ENCODE data around the gene CHMP6. TPM values are rescaled to one million over a fixed set of nuclear protein-coding genes. Genes with fewer than 3 reads are reported as not detected.

CHMP6 gene
- total RNA-seq, 1 experiment from 2014 or later, result 15.0 TPM

DNA sequence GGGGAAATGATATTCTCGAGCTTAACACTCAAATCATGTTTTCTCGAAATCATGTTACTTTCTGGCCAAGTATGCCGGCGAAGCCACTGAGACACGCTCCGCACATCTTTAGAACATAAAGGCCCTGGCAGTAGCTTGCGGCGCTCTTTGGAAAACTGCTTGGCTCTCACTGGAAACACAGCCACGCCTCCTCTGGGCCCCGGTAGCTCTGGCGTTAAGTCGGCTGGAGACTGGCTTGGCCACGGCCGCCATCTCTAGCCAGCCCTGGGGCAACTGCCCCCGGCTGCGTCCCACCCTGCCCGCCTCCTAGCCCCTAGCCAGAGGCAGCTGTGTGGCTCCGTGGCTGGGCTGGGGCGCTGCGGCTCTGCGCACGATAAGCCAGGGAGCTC, 34.1 kb downstream of the CHMP6 start:
- no peak for DNase-seq (ENCODE audit: low spot score)
- Mint-ChIP-seq H3K36me3 (no peaks in the 10 kb centered on the region), H3K4me3 (no peak overlapping the region), H3K4me1 (peaks cover 5% of the 10 kb centered on the region), H3K27me3 (ENCODE audit: low read depth) (peaks cover 3% of the 10 kb centered on the region; the same call in 1 of the 2 replicates), H3K27ac (no peak overlapping the region), H3K9me3 (peaks cover 6% of the 10 kb centered on the region)
- TF ChIP-seq ZNF416 (CRISPR knock-in tag; IDR thresholded peaks at IDR 0.05) (no peak), ATF1 (CRISPR knock-in tag; IDR thresholded peaks at IDR 0.05) (no peak), NR2C2 (CRISPR knock-in tag; IDR thresholded peaks at IDR 0.05) (no peak), SOX15 (CRISPR knock-in tag; IDR thresholded peaks at IDR 0.05) (no peak), HMGXB4 (CRISPR knock-in tag; IDR thresholded peaks at IDR 0.05) (no peak), MXD4 (CRISPR knock-in tag; IDR thresholded peaks at IDR 0.05; ENCODE audit: borderline replicate concordance) (no peak), ZNF138 (CRISPR knock-in tag; conservative IDR thresholded peaks at IDR 0.05) (no peak), TEAD1 (CRISPR knock-in tag; IDR thresholded peaks at IDR 0.05) (no peak), ZNF232 (CRISPR knock-in tag; IDR thresholded peaks at IDR 0.05) (no peak), FOXP1 (CRISPR knock-in tag; IDR thresholded peaks at IDR 0.05; ENCODE audit: borderline replicate concordance) (no peak), ATF2 (CRISPR knock-in tag; IDR thresholded peaks at IDR 0.05; ENCODE audit: borderline replicate concordance, low read depth) (no peak), JUN (CRISPR knock-in tag; IDR thresholded peaks at IDR 0.05) (no peak), ZNF425 (CRISPR knock-in tag; conservative IDR thresholded peaks at IDR 0.05) (no peak), CBFB (CRISPR knock-in tag; IDR thresholded peaks at IDR 0.05; ENCODE audit: low read depth) (no peak), ARID4B (CRISPR knock-in tag; IDR thresholded peaks at IDR 0.05; ENCODE audit: borderline replicate concordance) (no peak), ZNF423 (CRISPR knock-in tag; IDR thresholded peaks at IDR 0.05) (no peak)
- TF ChIP-seq, protein P1, sequence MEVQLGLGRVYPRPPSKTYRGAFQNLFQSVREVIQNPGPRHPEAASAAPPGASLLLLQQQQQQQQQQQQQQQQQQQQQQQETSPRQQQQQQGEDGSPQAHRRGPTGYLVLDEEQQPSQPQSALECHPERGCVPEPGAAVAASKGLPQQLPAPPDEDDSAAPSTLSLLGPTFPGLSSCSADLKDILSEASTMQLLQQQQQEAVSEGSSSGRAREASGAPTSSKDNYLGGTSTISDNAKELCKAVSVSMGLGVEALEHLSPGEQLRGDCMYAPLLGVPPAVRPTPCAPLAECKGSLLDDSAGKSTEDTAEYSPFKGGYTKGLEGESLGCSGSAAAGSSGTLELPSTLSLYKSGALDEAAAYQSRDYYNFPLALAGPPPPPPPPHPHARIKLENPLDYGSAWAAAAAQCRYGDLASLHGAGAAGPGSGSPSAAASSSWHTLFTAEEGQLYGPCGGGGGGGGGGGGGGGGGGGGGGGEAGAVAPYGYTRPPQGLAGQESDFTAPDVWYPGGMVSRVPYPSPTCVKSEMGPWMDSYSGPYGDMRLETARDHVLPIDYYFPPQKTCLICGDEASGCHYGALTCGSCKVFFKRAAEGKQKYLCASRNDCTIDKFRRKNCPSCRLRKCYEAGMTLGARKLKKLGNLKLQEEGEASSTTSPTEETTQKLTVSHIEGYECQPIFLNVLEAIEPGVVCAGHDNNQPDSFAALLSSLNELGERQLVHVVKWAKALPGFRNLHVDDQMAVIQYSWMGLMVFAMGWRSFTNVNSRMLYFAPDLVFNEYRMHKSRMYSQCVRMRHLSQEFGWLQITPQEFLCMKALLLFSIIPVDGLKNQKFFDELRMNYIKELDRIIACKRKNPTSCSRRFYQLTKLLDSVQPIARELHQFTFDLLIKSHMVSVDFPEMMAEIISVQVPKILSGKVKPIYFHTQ (CRISPR knock-in tag; IDR thresholded peaks at IDR 0.05), result no peak
- TF ChIP-seq, protein P2, sequence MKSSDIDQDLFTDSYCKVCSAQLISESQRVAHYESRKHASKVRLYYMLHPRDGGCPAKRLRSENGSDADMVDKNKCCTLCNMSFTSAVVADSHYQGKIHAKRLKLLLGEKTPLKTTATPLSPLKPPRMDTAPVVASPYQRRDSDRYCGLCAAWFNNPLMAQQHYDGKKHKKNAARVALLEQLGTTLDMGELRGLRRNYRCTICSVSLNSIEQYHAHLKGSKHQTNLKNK (CRISPR knock-in tag; IDR thresholded peaks at IDR 0.05), result no peak
- TF ChIP-seq, protein P3, sequence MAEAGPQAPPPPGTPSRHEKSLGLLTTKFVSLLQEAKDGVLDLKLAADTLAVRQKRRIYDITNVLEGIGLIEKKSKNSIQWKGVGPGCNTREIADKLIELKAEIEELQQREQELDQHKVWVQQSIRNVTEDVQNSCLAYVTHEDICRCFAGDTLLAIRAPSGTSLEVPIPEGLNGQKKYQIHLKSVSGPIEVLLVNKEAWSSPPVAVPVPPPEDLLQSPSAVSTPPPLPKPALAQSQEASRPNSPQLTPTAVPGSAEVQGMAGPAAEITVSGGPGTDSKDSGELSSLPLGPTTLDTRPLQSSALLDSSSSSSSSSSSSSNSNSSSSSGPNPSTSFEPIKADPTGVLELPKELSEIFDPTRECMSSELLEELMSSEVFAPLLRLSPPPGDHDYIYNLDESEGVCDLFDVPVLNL (CRISPR knock-in tag; IDR thresholded peaks at IDR 0.05; ENCODE audit: borderline replicate concordance, low read depth), result no peak
- TF ChIP-seq, protein P4, sequence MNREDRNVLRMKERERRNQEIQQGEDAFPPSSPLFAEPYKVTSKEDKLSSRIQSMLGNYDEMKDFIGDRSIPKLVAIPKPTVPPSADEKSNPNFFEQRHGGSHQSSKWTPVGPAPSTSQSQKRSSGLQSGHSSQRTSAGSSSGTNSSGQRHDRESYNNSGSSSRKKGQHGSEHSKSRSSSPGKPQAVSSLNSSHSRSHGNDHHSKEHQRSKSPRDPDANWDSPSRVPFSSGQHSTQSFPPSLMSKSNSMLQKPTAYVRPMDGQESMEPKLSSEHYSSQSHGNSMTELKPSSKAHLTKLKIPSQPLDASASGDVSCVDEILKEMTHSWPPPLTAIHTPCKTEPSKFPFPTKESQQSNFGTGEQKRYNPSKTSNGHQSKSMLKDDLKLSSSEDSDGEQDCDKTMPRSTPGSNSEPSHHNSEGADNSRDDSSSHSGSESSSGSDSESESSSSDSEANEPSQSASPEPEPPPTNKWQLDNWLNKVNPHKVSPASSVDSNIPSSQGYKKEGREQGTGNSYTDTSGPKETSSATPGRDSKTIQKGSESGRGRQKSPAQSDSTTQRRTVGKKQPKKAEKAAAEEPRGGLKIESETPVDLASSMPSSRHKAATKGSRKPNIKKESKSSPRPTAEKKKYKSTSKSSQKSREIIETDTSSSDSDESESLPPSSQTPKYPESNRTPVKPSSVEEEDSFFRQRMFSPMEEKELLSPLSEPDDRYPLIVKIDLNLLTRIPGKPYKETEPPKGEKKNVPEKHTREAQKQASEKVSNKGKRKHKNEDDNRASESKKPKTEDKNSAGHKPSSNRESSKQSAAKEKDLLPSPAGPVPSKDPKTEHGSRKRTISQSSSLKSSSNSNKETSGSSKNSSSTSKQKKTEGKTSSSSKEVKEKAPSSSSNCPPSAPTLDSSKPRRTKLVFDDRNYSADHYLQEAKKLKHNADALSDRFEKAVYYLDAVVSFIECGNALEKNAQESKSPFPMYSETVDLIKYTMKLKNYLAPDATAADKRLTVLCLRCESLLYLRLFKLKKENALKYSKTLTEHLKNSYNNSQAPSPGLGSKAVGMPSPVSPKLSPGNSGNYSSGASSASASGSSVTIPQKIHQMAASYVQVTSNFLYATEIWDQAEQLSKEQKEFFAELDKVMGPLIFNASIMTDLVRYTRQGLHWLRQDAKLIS (CRISPR knock-in tag; IDR thresholded peaks at IDR 0.05; ENCODE audit: borderline replicate concordance), result no peak
- CTCF ChIA-PET, result interaction anchor here (0.6 to 3.8 kb wide), 6 partner anchors 11 to 197 kb away, joined by 3 to 30 read pairs (median 4); partner anchors contain the start of gene CEP131
- no peak for ATAC-seq
- POLR2A ChIA-PET, result no interaction called here

Measured in WTC11 (cell line).